Fibroblast of the conjunctiva (primary cell): ENCODE data around the gene SLC5A5.
"Not testable (repeated sequence)": the region's sequence is repeated elsewhere in the genome, so short reads cannot be mapped to it uniquely, and the experiment has no call there.

Experiments used
- DNase-seq: peaks from one replicate; pipeline ENCODE4 v3.0.0-alpha.2; 2010; ENCODE audit warnings: low read depth

The SLC5A5 gene

GRCh38 chr19:17871032-17871877 is 490 bp upstream of the SLC5A5 start:
- no peak for DNase-seq

GRCh38 chr19:17872251-17873001 is 681 bp downstream of the SLC5A5 start:
- DNase-seq = no peak

DNA sequence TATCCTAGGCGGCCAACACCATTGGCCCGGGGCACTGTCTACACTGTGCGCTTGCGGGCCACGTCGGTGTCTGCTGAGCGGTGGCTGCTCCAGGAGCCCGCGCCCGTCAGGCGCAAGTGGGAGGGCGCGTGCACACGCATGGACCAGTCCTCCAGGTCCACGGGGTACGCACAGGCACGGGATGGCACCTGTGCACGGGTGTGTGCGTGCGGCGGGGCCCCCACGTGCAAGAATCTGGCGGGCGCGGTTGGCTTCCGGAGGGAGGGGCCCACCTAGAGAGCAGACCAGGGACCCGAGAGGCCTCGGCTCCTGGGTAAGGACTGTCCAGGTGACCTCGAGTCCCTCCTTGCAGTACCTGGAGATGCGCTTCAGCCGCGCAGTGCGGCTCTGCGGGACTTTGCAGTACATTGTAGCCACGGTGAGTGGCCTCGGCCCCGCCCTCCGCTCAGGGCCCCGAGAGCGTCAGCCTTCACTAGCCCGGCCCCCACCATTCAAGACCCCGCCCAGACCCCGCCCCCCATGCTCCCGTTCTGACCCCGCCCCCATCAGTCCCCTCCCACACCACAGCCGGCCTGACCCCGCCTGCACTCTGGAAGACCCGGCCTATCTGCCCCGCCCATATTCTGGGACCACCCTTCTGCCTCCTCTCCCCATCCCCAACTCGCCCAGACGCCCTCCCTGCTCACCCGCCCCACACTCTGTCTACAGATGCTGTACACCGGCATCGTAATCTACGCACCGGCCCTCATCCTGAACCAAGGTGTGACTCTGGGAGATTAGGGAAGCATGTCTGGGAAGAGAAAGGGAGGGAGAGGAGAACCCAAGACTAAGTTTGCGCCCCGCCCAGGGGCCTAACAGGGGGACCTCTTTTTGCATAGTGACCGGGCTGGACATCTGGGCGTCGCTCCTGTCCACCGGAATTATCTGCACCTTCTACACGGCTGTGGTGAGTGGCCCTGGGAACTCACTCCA is 2.3 kb downstream of the SLC5A5 start:
- no peak for DNase-seq

GRCh38 chr19:17874758-17875135 is 3.0 kb downstream of the SLC5A5 start:
- DNase-seq = no peak

- no peak for DNase-seq
Measured at GRCh38 chr19:17877696-17878095, 6.0 kb downstream of the SLC5A5 start.

DNA sequence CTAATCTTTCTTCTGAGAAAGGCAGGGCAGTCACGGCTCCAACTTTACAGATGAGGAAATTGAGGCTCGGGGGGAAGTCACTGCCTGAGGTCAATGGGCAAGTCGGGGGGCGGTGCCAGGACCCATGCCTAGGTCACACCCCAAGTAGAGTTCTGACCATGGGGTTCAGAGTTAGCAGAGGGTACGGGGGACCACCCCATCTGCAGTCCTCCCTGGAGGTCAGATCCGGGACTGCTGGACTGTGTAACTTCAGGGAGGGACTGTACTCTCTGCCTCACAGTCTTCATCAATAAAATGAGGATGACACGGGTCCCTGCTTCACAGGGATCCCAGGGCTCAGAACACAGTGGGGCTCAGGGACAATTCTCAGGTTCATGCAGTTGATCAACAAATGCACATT is 7.7 kb downstream of the SLC5A5 start:
- no peak for DNase-seq

DNA sequence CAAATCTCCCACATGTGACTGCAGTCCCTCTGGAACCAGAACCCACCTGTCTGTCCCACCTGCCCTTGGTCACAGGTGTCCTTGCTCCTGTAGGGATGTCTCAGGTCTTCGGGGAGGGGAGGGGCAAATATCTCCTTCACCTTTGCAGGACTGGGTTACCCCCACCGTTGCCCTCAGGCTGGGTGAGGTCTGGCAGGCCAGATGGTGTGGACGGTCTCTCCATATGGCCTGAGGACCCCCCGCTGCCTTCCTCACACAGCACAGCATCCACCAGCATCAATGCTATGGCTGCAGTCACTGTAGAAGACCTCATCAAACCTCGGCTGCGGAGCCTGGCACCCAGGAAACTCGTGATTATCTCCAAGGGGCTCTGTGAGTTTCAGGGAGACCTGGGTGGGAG is 10.0 kb downstream of the SLC5A5 start:
- no peak for DNase-seq

- no peak for DNase-seq
Measured at GRCh38 chr19:17883627-17884410, 12.1 kb downstream of the SLC5A5 start.

DNA sequence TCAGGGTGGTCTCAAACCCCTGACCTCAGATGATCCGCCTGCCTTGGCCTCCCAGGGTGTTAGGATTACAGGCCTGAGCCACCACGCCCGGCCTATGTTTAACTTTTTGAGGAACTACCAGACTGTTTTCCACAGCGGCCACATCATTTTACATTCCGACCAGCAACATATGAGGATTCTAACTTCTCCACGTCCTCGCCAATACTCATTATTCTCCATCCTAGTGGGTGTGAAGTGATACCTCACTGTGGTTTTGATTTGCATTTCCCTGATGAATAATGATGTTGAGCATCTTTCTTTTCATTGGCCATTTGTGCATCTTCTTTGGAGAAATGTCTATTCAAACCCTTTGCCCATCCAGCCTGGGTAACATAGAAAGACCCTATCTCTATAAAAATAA is 14.8 kb downstream of the SLC5A5 start:
- no peak for DNase-seq

GRCh38 chr19:17887221-17887620 is 15.5 kb downstream of the SLC5A5 start:
- not testable (repeated sequence) for DNase-seq

DNA sequence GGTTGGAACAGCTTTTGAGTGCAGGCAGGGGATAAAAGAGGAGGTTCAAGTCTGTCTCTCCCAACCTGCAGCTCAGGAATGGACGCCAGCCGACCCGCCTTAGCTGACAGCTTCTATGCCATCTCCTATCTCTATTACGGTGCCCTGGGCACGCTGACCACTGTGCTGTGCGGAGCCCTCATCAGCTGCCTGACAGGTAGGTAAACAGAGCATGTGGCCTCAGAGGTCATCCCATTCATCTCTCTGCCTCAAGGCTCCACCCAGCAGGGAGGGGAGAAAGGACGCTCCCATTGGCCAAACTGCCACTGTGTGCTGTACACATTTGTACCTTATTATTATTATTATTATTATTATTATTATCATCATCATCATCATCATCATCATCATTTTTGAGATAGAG is 16.5 kb downstream of the SLC5A5 start:
- DNase-seq = no peak

DNA sequence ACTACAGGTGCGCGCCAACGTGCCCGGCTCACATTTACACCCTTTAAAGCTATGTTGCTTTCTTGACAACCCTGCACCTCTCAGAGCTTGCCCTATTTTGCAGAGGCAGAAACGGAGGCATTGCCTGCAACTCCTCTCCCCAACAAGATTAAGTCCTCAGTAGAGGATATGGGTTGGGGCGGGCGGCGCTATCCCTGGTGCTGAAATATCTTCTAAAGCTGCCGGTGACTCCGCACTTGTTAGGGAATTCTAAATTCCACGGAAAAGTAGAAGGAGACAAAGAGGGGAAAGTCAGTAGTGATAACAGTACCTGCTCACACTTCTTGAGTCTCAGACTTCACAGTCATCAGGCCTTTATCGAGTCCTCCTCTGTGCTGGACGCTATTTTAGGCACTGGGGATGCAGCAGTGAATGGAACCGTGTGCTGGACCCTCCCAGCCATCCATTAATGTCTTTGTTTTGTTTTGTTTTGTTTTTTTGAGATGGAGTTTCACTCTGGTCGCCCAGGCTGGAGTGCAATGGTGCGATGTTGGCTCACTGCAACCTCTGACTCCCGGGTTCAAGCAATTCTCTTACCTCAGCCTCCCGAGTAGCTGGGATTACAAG is 18.0 kb downstream of the SLC5A5 start:
- no peak for DNase-seq

GRCh38 chr19:17893766-17894165 is 22.0 kb downstream of the SLC5A5 start:
- no peak for DNase-seq

DNA sequence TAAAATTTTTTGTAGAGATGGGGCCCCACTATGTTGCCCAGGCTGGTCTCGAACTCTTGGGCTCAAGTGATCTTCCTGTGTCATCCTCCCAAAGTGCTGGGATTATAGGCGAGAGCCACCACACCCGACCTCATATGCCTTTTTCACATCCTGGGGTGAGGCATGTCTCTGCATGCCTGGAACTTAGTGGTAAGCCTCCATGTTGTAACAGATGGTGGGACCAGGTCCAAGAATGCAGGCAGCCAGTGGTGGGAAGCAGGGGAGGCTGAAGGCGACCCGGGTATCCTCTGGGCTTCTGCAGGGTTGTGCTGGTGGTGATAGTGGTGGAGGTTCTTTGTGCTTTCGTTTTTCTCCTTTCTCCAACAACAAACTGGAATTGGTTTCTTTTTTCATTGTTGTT is 31.0 kb downstream of the SLC5A5 start:
- DNase-seq = peak; percentile 42

DNA sequence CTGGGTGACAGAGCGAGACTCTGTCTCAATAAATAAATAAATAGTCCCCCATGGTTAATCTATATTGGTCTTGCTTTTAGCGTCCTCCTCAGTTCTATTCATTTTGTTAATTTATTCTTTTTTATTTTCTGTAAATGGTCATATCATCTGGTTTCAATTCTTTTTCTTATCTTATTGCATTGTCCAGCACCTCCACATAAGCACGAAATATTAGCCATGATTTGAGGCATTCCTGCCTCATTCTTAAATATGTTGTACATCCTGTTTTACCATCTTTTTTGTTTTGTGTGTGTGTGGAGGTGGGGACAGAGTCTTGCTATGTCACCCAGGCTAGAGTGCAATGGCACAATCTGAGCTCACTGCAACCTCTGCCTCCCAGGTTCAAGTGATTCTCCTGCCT is 36.5 kb downstream of the SLC5A5 start:
- DNase-seq = no peak

GRCh38 chr19:17909003-17909732 is 37.4 kb downstream of the SLC5A5 start:
- DNase-seq = no peak

- DNase-seq = no peak
Measured at GRCh38 chr19:17910791-17911360, 39.1 kb downstream of the SLC5A5 start.

DNA sequence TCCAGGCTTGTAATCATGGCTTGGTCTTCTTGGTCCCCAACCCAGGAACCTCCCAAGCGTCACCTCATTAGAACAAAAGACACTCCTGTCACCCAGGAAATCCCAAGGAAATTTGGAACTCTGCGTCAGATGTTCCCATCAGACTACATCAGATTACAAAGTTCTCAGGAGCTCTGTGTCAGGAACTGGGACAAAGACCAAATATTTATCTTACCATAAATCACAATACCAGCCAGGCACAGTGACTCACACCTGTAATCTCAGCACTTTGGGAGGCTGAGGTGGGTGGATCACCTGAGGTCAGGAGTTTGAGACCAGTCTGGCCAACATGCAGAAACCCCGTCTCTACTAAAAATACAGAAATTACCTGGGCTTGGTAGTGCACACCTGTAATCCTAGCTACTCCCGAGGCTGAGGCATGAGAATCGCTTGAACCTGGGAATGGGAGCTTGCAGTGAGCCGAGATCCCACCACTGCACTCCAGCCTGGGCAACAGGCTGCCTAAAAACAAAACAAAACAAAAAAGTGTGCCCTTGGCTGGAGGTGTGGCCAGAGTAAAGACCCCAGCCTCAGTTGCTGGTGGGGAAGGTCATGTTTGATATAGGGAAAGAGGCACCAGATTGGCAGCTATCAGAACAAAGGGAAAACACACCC is 44.3 kb downstream of the SLC5A5 start:
- no peak for DNase-seq

GRCh38 chr19:17918151-17918550 is 46.4 kb downstream of the SLC5A5 start:
- not testable (repeated sequence) for DNase-seq
